Caco-2 (cell line): ENCODE measurements around the gene URAD. TPM values are rescaled to one million over a fixed set of nuclear protein-coding genes. Genes with fewer than 3 reads are reported as not detected.

Experiments used
- BruUV-seq: library from RNA; stranded (reverse); fragments of 400-500 nt; replicated peaks from 2 replicates; lab custom pipeline; 2021; lab: Mats Ljungman, UMichigan
- CTCF ChIA-PET: fragments of 300-600 bp; sonication (Branson Sonifier 250); formaldehyde crosslinking; loops from one replicate; lab custom pipeline; 2022; ENCODE audit warnings: antibody characterized with exemption; lab: Charles Lee
- POLR2A ChIA-PET: fragments of 300-600 bp; sonication (Branson Sonifier 250); formaldehyde crosslinking; loops from one replicate; lab custom pipeline; 2022; ENCODE audit warnings: antibody characterized with exemption; lab: Charles Lee
- DNase-seq, 2 experiments: peaks; one replicate each; pipeline versions ENCODE4 v3.0.0 to v3.0.0-alpha.2; 2020 to 2022
- H3K27me3 ChIP-seq: replicated peaks from 2 replicates; pipeline ENCODE4 v1.6.0; 2011; ENCODE audit warnings: low read length; ENCODE audit not compliant: control insufficient read depth, insufficient read depth
- H3K36me3 ChIP-seq: 2 replicates; pipeline ENCODE4 v1.5.1; 2011; ENCODE audit warnings: low read length; ENCODE audit not compliant: control insufficient read depth, insufficient read depth
- H3K4me1 ChIP-seq: fragments of 250-450 bp; sonication (Bioruptor Pico); 2 replicates; pipeline ENCODE4 v1.5.1; 2020; ENCODE audit warnings: mild to moderate bottlenecking
- H3K4me3 ChIP-seq: 2 replicates; pipeline ENCODE4 v1.5.1; 2011; ENCODE audit warnings: low read depth, mild to moderate bottlenecking, control low read depth, low read length
- H3K9me3 ChIP-seq: fragments of 250-450 bp; sonication (Bioruptor Pico); 2 replicates; pipeline ENCODE4 v1.5.1; 2020; ENCODE audit warnings: mild to moderate bottlenecking, moderate library complexity
- H3K27ac Mint-ChIP-seq: one replicate; pipeline ENCODE4 v1.8.0; 2022; ENCODE audit warnings: mixed read lengths; ENCODE audit not compliant: unreplicated experiment
- H3K27me3 Mint-ChIP-seq: one replicate; pipeline ENCODE4 v1.8.0; 2022; ENCODE audit warnings: mixed read lengths; ENCODE audit not compliant: insufficient read depth, unreplicated experiment
- H3K36me3 Mint-ChIP-seq: one replicate; pipeline ENCODE4 v1.8.0; 2022; ENCODE audit warnings: mild to moderate bottlenecking, mixed read lengths; ENCODE audit not compliant: insufficient read depth, unreplicated experiment
- H3K4me1 Mint-ChIP-seq: one replicate; pipeline ENCODE4 v1.8.0; 2022; ENCODE audit warnings: low read depth, mixed read lengths; ENCODE audit not compliant: unreplicated experiment
- H3K4me3 Mint-ChIP-seq: one replicate; pipeline ENCODE4 v1.8.0; 2022; ENCODE audit warnings: mild to moderate bottlenecking, moderate library complexity, mixed read lengths; ENCODE audit not compliant: unreplicated experiment
- H3K9me3 Mint-ChIP-seq: one replicate; pipeline ENCODE4 v1.8.0; 2022; ENCODE audit warnings: mixed read lengths; ENCODE audit not compliant: unreplicated experiment
- CTCF ChIP-seq, 2 experiments: fragments of 200-600 bp in 1 of 2; IDR thresholded peaks; 1 replicate in 1 of 2; 2 replicates in 1 of 2; pipeline versions ENCODE4 v1.5.1 to v1.8.0; 2011 to 2022; ENCODE audit warnings: antibody characterized with exemption in 1 of 2, control low read depth in 1 of 2, inconsistent platforms in 1 of 2, low read depth in 1 of 2, low read length in 1 of 2, mild to moderate bottlenecking in 1 of 2, moderate library complexity in 1 of 2; ENCODE audit not compliant: insufficient read depth in 1 of 2, severe bottlenecking in 1 of 2, unreplicated experiment in 1 of 2
- intact Hi-C: fragments of 100-400 bp; cut with micrococcal nuclease; formaldehyde crosslinking; loops from one replicate; pipeline ENCODE4 v1.10.0; 2022; ENCODE audit not compliant: unreplicated experiment
- total RNA-seq: library from RNA; stranded (reverse); gene quantifications from 2 replicates; pipeline ENCODE4 v1.2.3, GENCODE V29; 2022

URAD gene
- total RNA-seq, 1 experiment from 2014 or later, result 5.2 TPM

- TSS peak; percentile 21 for BruUV-seq
- H3K9me3 ChIP-seq, result no peaks in the 10 kb centered on the region
- peaks cover 5% of the 10 kb centered on the region for H3K36me3 Mint-ChIP-seq
- no peaks in the 10 kb centered on the region for H3K27me3 ChIP-seq
- TF ChIP-seq CTCF (IDR thresholded peaks at IDR 0.05; ENCODE audit: insufficient read depth in 1 of 2, low read depth in 1 of 2, low read length in 1 of 2, severe bottlenecking in 1 of 2, unreplicated experiment in 1 of 2), result no peak
- POLR2A ChIA-PET, result no interaction called here
- no peak for DNase-seq
- intact Hi-C loops, result loop anchor here (2.0 kb wide), 1 partner anchor 19 kb away; no protein-coding TSS in a partner anchor
- H3K4me3 ChIP-seq, result peak overlapping the region; percentile 61
- peak overlapping the region; percentile 79 for H3K27ac Mint-ChIP-seq
- no peaks in the 10 kb centered on the region for H3K27me3 Mint-ChIP-seq
- H3K4me1 Mint-ChIP-seq, result peaks cover 43% of the 10 kb centered on the region
- H3K4me1 ChIP-seq, result peaks cover 42% of the 10 kb centered on the region
- H3K9me3 Mint-ChIP-seq, result no peaks in the 10 kb centered on the region
- peak overlapping the region; percentile 82 for H3K4me3 Mint-ChIP-seq
- CTCF ChIA-PET, result interaction anchor here (1.4 to 2.2 kb wide), 2 partner anchors 26 to 153 kb away, joined by 3 to 10 read pairs; no protein-coding TSS in a partner anchor
- H3K36me3 ChIP-seq, result no peaks in the 10 kb centered on the region
Measured at GRCh38 chr13:27979765-27980279, 8.7 kb downstream of the URAD start.

GRCh38 chr13:27979001-27979643, 9.4 kb downstream of the URAD start:
- peaks cover 42% of the 10 kb centered on the region for H3K4me1 ChIP-seq
- H3K27ac Mint-ChIP-seq, result peak overlapping the region; percentile 79
- H3K27me3 Mint-ChIP-seq, result no peaks in the 10 kb centered on the region
- no peaks in the 10 kb centered on the region for H3K36me3 ChIP-seq
- H3K4me1 Mint-ChIP-seq, result peaks cover 39% of the 10 kb centered on the region
- ChIA-PET CTCF (interaction anchor here (1.0 to 2.2 kb wide), 6 partner anchors 15 to 153 kb away, joined by 3 to 10 read pairs (median 7); no protein-coding TSS in a partner anchor), POLR2A (interaction anchor here (2.0 kb wide), 1 partner anchor 10 kb away, joined by 13 read pairs; the partner anchor contains the start of gene CDX2)
- H3K9me3 Mint-ChIP-seq, result no peaks in the 10 kb centered on the region
- intact Hi-C loops, result loop anchor here (2.0 kb wide), 1 partner anchor 18 kb away; no protein-coding TSS in a partner anchor
- no peaks in the 10 kb centered on the region for H3K9me3 ChIP-seq
- H3K4me3 Mint-ChIP-seq, result peak overlapping the region; percentile 82
- no peak for DNase-seq
- no peaks in the 10 kb centered on the region for H3K27me3 ChIP-seq
- TF ChIP-seq CTCF (IDR thresholded peaks at IDR 0.05; ENCODE audit: insufficient read depth in 1 of 2, low read depth in 1 of 2, low read length in 1 of 2, severe bottlenecking in 1 of 2, unreplicated experiment in 1 of 2), result no peak
- no TSS peak for BruUV-seq
- H3K4me3 ChIP-seq, result peak overlapping the region; percentile 85
- peaks cover 5% of the 10 kb centered on the region for H3K36me3 Mint-ChIP-seq

- peaks cover 5% of the 10 kb centered on the region for H3K36me3 Mint-ChIP-seq
- peak; percentile 76 to 92 for DNase-seq
- ChIA-PET CTCF (interaction anchor here (0.6 to 1.7 kb wide), 7 partner anchors 9 to 617 kb away, joined by 3 to 10 read pairs (median 7); partner anchors contain the start of gene CDX2), POLR2A (interaction anchor here (0.5 to 2.0 kb wide), 3 partner anchors 9 to 681 kb away, joined by 3 to 13 read pairs (median 3); partner anchors contain the start of genes CDX2 and POMP)
- no peaks in the 10 kb centered on the region for H3K9me3 Mint-ChIP-seq
- Histone ChIP-seq H3K9me3 (no peaks in the 10 kb centered on the region), H3K27me3 (no peaks in the 10 kb centered on the region), H3K36me3 (no peaks in the 10 kb centered on the region), H3K4me1 (peaks cover 42% of the 10 kb centered on the region), H3K4me3 (peak overlapping the region; percentile 85)
- no peak for TF ChIP-seq CTCF (IDR thresholded peaks at IDR 0.05; ENCODE audit: insufficient read depth in 1 of 2, low read depth in 1 of 2, low read length in 1 of 2, severe bottlenecking in 1 of 2, unreplicated experiment in 1 of 2)
- no peaks in the 10 kb centered on the region for H3K27me3 Mint-ChIP-seq
- BruUV-seq, result no TSS peak
- intact Hi-C loops, result loop anchor here (1.0 to 2.0 kb wide), 2 partner anchors 9 to 18 kb away; partner anchors contain the start of gene CDX2
- H3K27ac Mint-ChIP-seq, result peak overlapping the region; percentile 79
- peak overlapping the region; percentile 82 for H3K4me3 Mint-ChIP-seq
- peaks cover 37% of the 10 kb centered on the region for H3K4me1 Mint-ChIP-seq
Measured at GRCh38 chr13:27978301-27978968, 10.1 kb downstream of the URAD start.
